ENCODE data around the gene DENND4A.
"Not testable (repeated sequence)": the region's sequence is repeated elsewhere in the genome, so short reads cannot be mapped to it uniquely, and the experiment has no call there.

DENND4A gene

DNA sequence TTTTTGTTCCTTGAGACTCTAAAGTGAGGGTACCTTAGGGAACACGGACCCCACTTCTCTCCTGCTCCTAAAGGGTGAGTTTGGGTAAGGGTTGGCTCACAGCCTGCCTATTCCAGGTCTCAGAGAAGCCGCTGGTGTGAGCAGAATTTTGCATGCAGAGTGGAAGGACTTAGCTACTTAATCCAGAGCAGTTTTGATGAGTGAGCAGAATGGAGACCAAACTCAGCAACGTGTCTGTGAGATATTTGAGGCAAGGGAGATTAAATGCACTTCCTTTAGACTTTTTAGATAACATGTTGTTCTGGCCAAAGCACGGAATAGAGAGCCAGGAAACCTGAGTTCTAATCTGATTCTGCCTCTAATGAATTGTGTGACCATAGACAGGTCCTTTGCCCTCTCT is 165.2 kb downstream of the DENND4A start:
- DNase-seq = no peak

DNA sequence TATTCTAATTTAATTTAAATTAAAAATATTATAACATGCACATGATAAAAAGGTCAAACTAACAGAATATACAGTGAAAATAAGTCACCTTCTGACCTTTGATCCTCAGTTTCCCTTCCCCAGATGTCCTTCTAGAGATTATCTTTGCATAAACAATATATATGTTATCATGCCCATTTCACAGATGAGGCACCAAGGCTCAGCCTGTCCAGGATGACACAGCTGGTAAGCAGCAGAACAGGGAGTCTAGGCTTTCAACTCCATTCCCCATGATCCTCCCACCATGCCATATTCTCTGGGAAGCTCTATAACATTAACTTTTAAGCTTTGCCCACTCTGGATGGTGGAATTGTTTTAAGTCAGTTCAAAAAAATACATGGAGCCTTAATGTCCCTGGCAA is 169.0 kb downstream of the DENND4A start:
- no peak for DNase-seq

DNA sequence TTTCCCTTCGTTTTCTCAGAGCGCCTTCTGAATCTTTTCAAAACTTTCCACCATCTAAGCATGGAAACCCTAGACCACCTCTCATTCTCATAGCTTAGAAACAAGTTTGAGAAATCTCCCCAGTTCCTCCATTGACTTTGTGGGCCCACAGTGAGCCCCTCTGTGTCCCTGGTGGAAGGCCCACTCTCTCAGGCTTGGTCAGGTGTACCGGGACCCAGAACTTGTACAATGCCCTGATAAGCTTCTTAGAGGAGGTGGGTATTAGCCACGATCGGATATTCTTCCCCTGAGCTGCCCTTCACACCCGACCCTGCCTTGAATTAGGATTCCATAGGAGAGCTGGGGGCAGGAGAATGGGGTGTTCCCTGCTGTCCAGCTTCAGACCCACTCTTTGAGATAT is 170.5 kb downstream of the DENND4A start, which contains the start of gene SLC24A1:
TSS of gene SLC24A1 (plus strand) at position 301 of the 400 bp plus-strand sequence. CDS start 2,143 bp downstream, outside the sequence.
- DNase-seq = no peak

DNA sequence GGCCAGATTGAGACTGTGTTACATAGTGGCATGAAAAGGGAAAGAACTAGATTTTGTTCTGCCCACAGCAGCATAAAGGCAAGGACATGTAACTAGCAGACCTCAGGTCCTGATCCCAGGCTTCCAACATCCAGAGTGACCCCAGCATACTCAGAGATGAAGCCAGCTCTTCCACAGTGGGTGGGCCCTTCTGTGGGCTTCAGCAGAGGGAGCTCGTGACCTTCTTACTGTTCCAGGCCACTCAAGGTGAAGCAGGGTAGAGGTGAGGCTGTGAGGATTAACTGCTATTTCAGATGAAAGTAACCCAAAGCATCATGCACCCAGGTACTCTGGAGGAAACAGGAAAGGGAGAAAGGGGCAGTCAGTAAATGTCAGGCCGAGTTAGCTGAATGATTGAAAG is 171.3 kb downstream of the DENND4A start:
- no peak for DNase-seq

DNA sequence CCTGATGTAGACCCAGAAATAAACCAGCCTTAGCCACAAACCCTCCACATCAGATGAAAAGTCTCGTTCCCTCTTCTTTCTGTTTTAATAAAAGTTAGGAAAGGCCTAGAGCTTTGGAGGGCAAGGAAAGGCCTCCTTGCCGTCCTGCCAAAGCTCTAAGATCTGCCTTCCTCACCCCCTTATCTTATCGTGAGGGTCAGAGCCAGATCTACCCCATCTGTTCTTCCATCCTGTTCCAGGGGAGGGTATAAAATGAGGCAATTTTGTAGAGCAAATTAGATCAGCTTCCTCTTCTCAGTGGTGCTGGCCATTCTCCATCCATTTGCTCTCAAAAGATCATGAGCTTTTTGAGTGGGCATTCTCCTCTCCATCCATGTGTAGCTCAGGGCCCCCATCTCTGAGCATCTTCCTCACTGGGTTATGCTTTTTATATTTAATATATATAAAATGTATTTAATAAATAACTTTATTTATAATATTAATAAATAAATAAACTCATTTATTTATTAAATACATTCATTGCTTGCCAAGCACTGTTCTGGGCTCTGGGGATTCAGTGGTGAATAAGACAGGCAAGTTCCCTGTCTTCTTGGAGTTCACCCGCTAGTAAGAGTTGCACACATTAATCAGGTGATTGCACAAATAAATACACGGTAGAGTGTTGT is 172.3 kb downstream of the DENND4A start:
- peak in 1 of 2 donors; percentile 13 for DNase-seq

GRCh38 chr15:65618560-65619109 is 173.5 kb downstream of the DENND4A start:
- DNase-seq = no peak

DNA sequence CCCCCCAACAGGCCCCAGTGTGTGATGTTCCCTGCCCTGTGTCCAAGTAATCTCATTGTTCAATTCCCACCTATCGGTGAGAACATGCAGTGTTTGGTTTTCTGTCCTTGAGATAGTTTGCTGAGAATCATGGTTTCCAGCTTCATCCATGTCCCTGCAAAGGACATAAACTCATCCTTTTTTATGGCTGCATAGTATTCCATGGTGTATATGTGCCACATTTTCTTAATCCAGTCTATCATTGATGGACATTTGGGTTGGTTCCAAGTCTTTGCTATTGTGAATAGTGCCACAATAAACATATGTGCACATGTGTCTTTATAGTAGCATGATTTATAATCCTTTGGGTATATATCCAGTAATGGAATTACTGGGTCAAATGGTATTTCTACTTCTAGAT is 176.2 kb downstream of the DENND4A start:
- not testable (repeated sequence) for DNase-seq

DNA sequence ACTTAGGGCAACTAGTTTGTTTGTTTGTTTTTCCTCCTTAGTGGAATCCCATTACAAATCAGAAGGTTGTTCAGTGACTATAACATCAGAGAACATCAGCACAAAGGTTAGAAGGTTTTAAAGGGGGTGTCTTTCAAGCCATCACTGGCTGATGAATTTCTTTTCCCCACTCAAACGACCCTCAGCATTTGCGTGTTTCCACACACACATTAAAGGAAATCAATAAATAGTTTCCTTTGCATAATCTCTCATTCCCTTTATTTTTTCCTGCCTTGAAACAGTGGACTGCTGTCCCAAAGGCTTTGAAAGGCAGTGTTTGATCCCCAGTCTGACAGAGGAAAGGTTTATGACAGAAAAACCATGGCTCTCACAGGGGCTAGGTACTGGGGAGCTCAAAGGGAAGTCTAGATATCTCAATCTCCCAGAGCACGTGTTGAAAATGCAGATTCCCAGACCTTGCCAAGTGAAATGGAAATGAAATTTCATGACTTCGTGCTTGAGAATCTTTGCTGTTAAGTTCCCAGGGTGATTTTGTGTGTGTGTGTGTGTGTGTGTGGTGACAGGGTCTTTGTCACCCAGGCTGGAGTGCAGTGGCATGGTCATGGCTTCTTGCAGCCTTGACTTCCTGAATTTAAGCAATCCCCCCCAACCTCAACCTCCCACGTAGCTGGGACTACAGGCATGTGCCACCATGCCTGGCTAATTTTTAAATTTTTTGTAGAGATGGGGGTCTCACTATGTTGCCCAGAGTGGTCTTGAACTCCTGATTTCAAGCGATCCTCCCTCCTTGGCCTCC is 178.9 kb downstream of the DENND4A start:
- DNase-seq = peak; percentile 24 to 44

DNA sequence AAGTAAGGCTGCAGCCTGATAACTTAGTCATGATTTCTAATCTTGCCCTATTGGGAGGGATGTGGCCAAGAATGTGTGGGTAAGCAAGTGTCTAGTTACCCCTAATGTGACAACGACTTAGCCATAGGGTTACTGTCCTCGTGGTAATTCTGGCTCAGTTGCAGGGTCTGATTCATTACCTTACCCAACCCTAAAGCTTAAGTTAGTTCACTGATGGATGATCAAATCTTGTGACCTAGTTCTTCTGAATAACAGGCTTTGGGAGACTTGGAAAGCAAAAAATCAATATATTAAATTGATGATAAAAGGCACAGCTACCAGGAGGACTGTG is 179.5 kb downstream of the DENND4A start:
- DNase-seq = peak; percentile 11 to 52

- DNase-seq = no peak
Observed at GRCh38 chr15:65611888-65612615, 180.0 kb downstream of the DENND4A start.

DNA sequence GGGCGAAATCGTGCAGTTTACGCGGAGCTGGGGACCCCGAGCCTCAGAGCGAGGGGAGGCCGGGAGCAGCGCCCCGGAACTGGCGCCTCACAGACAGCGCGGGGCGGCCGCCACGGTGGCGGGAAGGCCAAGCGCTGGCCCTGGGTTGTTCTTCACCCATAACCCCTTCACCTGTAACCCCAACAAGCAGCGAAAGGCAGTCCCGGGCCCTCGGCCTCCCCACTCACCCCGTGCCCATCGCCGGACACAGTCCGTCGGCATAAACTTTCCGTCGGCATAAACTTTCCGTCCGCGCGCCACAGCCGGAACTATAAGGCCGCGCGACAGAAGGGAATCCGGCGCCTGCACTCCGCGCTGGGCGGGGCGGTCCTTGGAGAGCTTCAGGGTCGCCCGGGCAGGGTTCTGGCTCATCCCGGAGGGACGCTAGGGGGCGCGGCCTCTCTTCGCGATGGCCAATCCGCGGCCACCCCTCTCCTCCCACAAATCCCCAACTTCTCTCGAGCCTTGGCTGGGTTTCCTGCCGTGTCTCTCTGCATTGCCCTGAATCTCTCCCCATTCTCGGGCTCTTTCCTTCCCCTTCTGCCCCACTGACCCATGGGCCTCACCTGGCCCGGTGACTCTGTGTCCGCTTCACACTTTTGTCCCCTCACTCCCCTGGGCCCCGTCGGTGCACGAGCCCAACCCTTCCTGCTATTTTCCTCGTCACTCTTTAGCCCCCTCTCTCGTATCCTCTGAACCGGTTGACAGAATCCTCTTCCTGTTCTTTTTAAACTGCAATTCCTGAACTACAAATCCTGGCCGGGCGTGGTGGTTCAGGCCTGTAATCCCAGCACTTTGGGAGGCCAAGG is 181.0 kb downstream of the DENND4A start, which contains the start of gene INTS14:
TSS of gene INTS14 (minus strand) at position 261 of the 848 bp plus-strand sequence. CDS start 3,751 bp downstream, outside the sequence.
- peak; percentile 95 to 99 for DNase-seq

Data from inflammatory macrophage treated with lipopolysaccharide for 1 hour (primary cell).